Left cardiac atrium (tissue), 4 donors: ENCODE measurements around the gene NKTR. TPM values are rescaled to one million over a fixed set of nuclear protein-coding genes. Genes with fewer than 3 reads are reported as not detected.
"Not testable (repeated sequence)": the region's sequence is repeated elsewhere in the genome, so short reads cannot be mapped to it uniquely, and the experiment has no call there.

Experiments used
- ATAC-seq, 2 donors: fragments of 200-7000 bp; cut with Tn5 transposase; one replicate each; pipeline ENCODE4 v1.9.1; 2020; ENCODE audit warnings: mild to moderate bottlenecking in 2 of 2, moderate library complexity in 2 of 2
- DNase-seq: peaks from one replicate; pipeline ENCODE4 v3.0.0-alpha.2; 2020
- intact Hi-C, 2 donors: fragments of 100-400 bp; cut with DNase I; formaldehyde crosslinking; loops; one replicate each; pipeline versions ENCODE4 v1.14.1 to v1.15.1; 2022 to 2023
- long read RNA-seq: library from polyadenylated mRNA; unstranded; transcript quantifications from one replicate; pipeline ENCODE4 v2.0.0, GENCODE V29; 2021
- total RNA-seq, 2 donors: library from RNA; stranded (reverse); fragmentation: NEBNext Ultra II Directional; extraction: Animal tissue kit (Norgen Biotek cat#: 25700); gene quantifications; one replicate each; pipeline ENCODE4 v1.2.1, GENCODE V29; 2021
- donor health status: DM: no; HTN: yes; CAD: no.
- donor health status: DM: no; HTN: yes; CAD: no; lungs with severe emphysema.
- donor health status: DM: yes; HTN: yes; CAD: no.
- donor health status: Dilated cardiomyopathy.

Gene NKTR
- 10 to 100 TPM; 26.5 to 35.9 TPM for total RNA-seq
- long read RNA-seq, partial matches to known transcripts: 11 of 21 reads
- long read RNA-seq, other reads (novel, unspliced or antisense): 8 of 21 reads

DNA sequence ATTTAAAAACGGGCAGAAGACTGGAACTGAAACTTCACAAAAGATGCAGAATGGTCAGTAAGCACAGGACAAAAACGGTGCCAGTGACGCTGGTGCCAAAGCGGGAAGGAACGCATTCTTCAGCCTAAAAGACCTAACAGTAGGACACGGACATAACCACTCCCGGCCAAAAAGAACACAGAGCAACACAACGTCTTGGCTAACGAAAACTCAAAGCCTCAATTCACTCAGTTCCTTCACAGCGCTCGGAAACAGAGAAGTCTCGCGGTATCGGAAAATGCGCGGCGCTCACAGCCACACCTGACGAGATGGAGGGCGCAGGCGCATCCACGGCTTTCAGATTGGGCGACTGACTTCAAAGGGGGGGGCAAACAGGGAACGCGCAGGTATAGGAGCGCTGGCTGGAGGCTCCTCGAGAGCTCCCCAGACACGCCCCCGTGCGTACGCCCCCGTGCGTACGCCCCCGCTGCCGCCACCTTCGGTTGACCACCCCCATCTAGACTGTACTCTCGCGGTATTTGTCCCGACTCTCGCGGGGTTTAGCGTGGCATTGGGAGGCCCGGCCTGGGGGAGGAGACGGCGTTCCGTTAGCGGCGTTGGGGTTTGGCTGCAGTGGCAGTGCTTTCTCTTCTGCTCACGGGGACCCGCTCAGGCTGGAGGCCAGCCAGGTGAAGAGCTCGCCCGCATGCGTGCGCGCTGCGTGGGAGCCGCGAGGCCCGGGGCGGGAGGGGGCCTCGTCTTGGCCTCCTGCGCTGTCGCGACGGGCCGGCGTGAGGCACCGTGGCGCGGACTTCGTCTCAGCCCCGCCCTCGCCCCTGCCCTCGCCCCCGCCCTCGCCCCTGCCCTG, at the start of gene NKTR:
NKTR (plus strand) TSS at position 576 of the 847 bp plus-strand sequence. CDS start 321 bp downstream, outside the sequence.
- DNase-seq: peak; percentile 96
- intact Hi-C loops: no loop called here
- peak; percentile 94 to 95 for ATAC-seq

DNA sequence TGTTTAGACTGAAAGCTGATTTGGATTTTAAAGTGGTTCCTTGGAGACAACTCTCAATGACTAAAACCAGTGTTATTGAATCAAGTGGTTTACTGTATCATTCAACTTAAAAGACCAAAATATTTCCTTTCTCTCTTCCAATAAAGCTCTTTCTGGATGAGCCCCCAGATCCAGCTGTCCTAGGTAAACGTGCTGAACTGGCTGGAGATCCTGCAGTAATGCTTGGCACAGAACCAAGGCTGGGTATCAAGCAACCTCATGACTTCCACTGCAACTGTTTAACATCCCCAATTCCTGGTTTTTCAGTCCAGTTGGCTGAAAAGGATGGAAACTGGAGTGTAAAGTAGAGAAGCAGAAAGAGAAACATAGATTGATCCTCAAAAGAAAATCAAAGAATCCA, 47.7 kb upstream of the NKTR start:
- DNase-seq: no peak
- intact Hi-C loops: no loop called here
- ATAC-seq: no peak

DNA sequence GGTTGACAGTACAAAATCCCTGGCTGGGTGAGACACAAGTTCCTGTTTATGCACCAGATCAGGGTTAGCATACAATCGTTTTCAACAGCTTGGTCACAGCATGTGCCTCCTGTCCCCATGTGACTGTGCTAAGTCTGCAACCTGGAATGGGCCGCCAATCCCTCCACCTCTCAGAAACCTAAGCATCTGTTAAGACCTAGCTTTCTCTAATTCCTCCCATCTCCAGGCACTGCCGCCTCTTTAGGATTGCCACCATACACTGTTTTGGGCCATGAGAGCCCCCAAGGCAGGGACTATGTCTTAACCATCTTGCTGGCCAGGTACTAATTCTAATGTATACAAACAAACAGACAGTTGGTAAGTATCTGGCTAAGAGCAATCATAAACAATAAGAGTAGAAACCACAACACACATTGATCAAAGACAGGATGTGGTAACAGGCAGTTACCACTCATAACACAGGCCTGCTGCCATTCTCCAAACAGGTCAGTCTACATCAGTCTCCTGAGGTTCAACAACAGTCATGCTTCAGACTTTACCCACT, 44.3 kb upstream of the NKTR start:
- ATAC-seq: peak in 1 of 2 donors; percentile 55
- intact Hi-C loops: no loop called here
- DNase-seq: no peak

GRCh38 chr3:42556817-42557216, 43.7 kb upstream of the NKTR start:
- ATAC-seq, intact Hi-C loops, DNase-seq: not testable (repeated sequence)

DNA sequence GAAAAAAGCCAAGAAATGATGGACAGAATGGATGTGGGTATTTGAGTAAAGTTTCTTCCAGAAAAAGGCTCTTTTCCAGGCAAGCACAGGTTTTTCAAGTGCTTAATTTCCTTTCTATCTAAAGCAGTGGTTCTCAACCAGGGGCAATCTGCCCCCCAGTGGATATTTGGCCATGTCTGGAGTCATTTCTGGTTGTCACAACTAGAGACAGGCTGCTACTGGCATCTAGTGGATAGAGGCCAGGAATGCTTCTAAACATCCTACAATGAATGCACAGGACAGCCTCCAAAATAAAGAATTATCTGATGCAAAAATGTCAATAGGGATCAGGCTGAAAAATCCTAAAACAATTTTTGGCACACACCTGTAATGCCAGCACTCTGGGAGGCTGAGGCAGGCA, 42.6 kb upstream of the NKTR start:
- ATAC-seq (no peak), DNase-seq (no peak)
- intact Hi-C loops: no loop called here

DNA sequence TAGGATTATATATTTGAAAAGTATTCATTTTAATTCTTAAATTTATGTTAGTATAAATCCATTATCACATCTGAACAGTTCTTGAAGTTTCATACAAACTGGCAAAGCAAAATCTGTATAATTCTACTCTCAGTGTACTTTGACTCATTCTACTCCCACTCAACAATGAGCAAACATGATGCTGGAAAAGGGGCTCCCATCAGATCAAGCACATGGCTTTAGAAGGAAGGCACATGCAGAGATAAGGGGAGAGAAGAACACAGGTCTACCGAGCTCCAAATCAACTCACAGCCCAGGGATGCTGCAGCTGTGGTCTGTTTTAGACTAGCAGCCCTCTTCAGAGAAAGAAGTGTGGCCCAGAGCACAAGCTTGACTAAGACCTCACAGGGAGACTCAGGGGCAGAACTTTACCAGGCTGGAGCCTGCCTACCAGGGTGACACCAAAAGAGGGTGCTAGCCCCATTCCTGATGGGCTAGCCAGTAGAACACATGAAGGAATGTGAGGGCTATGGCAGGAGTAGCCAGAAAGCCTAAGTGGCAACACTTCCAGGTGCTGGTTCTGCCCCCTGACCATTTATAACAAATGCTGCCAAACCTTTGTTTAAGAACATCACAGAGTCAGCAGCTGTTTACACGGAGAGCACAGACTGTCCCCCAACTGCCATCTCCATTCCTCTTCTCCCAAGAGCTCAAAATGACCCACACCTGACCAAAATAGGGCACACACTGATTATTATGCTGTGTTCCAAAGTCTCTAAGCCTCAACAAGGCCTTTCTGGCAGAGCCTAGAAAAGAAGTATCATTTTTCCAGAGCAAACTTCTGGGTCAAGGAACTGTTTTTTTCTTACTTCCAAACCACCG, 38.2 kb upstream of the NKTR start:
- intact Hi-C loops: no loop called here
- ATAC-seq (no peak), DNase-seq (no peak)

- DNase-seq (no peak), ATAC-seq (peak in 1 of 2 donors; percentile 23)
- intact Hi-C loops: no loop called here
Observed at GRCh38 chr3:42569593-42570142, 30.8 kb upstream of the NKTR start.

DNA sequence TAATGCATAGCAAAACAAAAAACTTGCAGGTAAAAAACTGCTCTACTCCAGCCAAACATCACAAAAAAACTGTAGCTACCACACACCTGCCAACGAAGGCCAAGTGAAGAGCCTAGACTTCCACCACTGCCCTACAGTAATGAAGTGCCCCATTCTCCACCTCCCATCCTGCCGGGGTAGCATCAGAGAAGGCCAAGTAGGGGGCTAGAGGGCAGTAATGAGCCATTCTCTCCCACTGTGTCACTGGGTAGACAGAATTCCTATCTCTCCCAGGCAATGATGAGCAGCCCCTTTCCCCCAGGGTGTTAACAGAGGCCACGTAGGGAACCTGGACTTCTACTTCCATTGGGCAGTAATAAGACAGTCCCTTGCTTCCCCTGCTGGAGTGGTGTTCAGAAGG, 28.2 kb upstream of the NKTR start:
- ATAC-seq (peak in 1 of 2 donors; percentile 82), DNase-seq (no peak)
- intact Hi-C loops: loop anchor here in 1 of 2 donors (2.0 kb wide), 1 partner anchor 173 kb away; no protein-coding TSS in a partner anchor

DNA sequence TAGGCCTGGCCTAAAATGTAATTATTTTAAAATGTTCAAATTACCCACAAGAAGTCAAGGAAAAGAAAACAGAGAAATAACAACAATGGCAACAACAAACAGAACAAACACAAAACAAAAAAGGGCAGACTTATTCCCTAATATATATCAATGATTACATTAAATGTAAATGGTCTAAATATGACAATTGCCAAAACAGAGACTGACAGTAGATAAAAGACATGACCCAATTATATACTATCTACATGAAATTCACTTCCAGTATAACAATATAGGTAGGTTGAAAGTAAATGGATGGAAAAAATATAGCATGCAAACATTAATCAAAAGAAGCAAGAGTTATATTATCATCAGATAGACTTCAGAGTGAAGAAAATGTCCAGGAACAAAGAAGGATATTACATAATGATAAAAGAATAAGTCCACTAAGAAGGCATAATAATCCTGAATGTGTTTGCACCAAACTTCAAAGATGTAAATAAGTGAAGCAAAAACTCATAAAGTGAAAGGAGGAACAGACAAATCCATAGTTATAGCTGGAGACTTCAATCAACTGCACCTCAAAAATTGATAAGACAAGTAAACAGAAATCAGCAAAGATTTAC, 25.2 kb upstream of the NKTR start:
- no peak for DNase-seq
- intact Hi-C loops: no loop called here
- no peak for ATAC-seq

- intact Hi-C loops: no loop called here
- DNase-seq (no peak), ATAC-seq (no peak)
Observed at GRCh38 chr3:42578054-42578453, 22.4 kb upstream of the NKTR start.

- intact Hi-C loops, DNase-seq, ATAC-seq: not testable (repeated sequence)
Observed at GRCh38 chr3:42579346-42579745, 21.1 kb upstream of the NKTR start.

GRCh38 chr3:42581400-42581708, 19.1 kb upstream of the NKTR start:
- ATAC-seq (no peak), DNase-seq (no peak)
- intact Hi-C loops: loop anchor here in 1 of 2 donors (10.0 kb wide), 1 partner anchor 173 kb away; no protein-coding TSS in a partner anchor

- ATAC-seq: peak; percentile 99
- intact Hi-C loops: loop anchor here in 1 of 2 donors (10.0 kb wide), 1 partner anchor 173 kb away; no protein-coding TSS in a partner anchor
Observed at GRCh38 chr3:42581709-42582473, 18.6 kb upstream of the NKTR start, which contains the start of gene SEC22C. Gene SEC22C, minus strand, starts transcription at chr3:42581967. Its CDS starts 12,921 bp downstream, at chr3:42569046.

DNA sequence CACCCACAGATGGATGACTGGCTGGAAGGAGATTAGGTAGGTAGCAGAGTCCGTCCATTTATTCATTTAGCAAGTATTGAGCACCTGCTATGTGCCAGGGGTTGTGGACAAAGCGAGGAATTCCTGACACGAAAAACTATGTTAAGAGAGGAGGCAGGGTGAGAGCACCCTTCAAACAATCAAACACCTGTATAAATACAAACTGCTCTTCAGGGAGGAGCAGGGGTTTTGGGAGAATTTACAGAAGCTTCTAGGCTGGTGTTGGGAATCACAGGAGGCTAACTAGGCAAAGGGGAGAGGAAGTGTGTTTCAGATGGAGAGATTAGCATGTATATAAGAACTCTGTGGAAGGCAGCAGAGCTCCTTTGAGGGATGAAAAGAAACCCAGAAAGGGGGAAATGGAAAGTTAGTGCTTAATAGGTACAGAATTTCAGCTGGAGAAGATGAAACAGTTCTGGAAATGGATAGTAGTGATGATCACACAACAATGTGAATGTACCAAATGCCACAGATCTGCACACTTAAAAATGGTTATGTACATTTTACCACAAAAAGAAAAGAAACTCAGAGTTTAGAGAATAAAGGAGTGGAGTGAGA, 17.9 kb upstream of the NKTR start:
- intact Hi-C loops: loop anchor here in 1 of 2 donors (10.0 kb wide), 1 partner anchor 172 kb away; no protein-coding TSS in a partner anchor
- ATAC-seq (no peak), DNase-seq (no peak)

More at GRCh38 chr3:42581709-42582473, 18.6 kb upstream of the NKTR start, which contains the start of gene SEC22C:
- DNase-seq: peak; percentile 96

DNA sequence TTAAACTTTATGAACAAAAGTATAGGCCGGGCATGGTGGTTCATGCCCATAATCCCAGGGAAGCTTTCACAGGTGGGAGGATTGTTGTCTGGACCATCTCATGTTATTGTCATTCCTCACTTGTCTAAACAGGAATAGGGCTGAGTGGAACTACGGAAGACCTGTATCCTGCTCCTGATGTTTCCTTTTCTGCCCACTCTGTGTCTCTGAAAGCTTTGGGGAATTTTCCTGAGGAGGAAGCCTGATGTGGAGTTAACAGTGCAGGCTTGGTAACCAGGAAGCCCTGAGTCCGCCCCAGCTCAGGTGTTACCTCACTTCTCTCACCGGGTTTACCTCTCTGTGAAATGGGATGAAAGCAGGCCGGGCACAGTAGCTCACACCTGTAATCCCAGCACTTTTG, 11.9 kb upstream of the NKTR start:
- intact Hi-C loops: loop anchor here in 1 of 2 donors (10.0 kb wide), 1 partner anchor 166 kb away; no protein-coding TSS in a partner anchor
- ATAC-seq (no peak), DNase-seq (no peak)

- DNase-seq (no peak), ATAC-seq (no peak)
- intact Hi-C loops: loop anchor here in 1 of 2 donors (10.0 kb wide), 1 partner anchor 165 kb away; no protein-coding TSS in a partner anchor
Observed at GRCh38 chr3:42589382-42590109, 10.9 kb upstream of the NKTR start.
